ENCODE measurements around the gene HSPB7. TPM values are rescaled to one million over a fixed set of nuclear protein-coding genes. Genes with fewer than 3 reads are reported as not detected.

HSPB7 gene
- total and polyA plus RNA-seq, 4 donors, result 0.28 to 1.4 (median 0.35) TPM

DNA sequence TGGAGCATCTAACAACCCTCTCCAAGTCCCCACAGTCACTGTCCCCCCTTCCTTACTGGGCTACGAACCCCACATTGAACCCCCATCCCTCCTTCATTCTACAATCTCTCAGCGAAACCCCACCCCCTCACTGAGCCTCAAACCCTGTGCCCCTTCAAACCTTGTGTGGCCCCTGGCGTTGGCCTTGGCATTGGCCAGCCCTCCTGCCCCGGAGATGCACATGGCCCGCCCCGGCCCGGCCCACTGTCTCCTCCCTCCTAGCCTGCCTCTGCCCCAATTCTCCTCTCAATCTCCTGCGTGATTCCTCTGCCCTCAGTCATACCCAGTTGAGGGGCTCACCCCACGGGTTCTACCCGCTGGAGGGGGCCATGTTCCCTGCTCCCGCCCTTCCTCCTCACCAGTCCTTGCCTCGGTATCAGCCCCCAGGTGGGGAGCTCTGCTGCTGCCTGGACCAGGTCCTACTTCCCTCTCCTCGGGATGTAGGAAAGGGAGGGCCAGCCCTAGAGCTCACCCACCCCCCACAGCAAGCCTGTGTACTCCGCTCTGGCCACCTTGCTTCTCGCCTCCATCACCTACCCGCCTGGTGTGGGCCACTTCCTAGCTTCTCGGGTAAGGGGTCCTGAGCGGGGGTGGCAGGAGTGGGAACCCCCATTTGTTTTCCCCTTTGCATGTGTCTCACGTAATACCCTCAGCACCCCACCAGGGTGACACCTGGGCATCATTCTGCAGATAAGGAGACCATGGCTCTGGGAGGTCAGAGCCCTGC is 10.6 kb upstream of the HSPB7 start:
- Histone ChIP-seq H3K27me3 (ENCODE audit: control insufficient read depth in 4 of 4, insufficient read depth in 4 of 4, low read length in 3 of 4) (peaks cover 0 to 2% (median 0%) of the 10 kb centered on the region in 4 donors), H3K36me3 (ENCODE audit: control insufficient read depth in 4 of 4, insufficient read depth in 3 of 4, low read depth in 1 of 4, low read length in 3 of 4) (no peaks in the 10 kb centered on the region), H3K4me1 (ENCODE audit: control insufficient read depth in 4 of 4, insufficient read depth in 4 of 4, low read length in 3 of 4) (peaks cover under 1 to 12% (median 7%) of the 10 kb centered on the region in 4 donors), H3K9ac (ENCODE audit: low read depth in 1 of 2, low read length in 2 of 2) (no peak overlapping the region), H3K9me3 (ENCODE audit: control insufficient read depth in 4 of 4, low read length in 3 of 4) (no peaks in the 10 kb centered on the region), H3K4me3 (ENCODE audit: low read depth in 1 of 3, low read length in 3 of 3) (no peak overlapping the region), H3K27ac (ENCODE audit: low read depth in 1 of 2, low read length in 2 of 2) (no peak overlapping the region)
- DNase-seq (ENCODE audit: low spot score), result no peak
- TF ChIP-seq, protein P1, sequence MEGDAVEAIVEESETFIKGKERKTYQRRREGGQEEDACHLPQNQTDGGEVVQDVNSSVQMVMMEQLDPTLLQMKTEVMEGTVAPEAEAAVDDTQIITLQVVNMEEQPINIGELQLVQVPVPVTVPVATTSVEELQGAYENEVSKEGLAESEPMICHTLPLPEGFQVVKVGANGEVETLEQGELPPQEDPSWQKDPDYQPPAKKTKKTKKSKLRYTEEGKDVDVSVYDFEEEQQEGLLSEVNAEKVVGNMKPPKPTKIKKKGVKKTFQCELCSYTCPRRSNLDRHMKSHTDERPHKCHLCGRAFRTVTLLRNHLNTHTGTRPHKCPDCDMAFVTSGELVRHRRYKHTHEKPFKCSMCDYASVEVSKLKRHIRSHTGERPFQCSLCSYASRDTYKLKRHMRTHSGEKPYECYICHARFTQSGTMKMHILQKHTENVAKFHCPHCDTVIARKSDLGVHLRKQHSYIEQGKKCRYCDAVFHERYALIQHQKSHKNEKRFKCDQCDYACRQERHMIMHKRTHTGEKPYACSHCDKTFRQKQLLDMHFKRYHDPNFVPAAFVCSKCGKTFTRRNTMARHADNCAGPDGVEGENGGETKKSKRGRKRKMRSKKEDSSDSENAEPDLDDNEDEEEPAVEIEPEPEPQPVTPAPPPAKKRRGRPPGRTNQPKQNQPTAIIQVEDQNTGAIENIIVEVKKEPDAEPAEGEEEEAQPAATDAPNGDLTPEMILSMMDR (IDR thresholded peaks at IDR 0.05; ENCODE audit: low read depth, low read length, missing input control), result no peak
- TF ChIP-seq, protein P2, sequence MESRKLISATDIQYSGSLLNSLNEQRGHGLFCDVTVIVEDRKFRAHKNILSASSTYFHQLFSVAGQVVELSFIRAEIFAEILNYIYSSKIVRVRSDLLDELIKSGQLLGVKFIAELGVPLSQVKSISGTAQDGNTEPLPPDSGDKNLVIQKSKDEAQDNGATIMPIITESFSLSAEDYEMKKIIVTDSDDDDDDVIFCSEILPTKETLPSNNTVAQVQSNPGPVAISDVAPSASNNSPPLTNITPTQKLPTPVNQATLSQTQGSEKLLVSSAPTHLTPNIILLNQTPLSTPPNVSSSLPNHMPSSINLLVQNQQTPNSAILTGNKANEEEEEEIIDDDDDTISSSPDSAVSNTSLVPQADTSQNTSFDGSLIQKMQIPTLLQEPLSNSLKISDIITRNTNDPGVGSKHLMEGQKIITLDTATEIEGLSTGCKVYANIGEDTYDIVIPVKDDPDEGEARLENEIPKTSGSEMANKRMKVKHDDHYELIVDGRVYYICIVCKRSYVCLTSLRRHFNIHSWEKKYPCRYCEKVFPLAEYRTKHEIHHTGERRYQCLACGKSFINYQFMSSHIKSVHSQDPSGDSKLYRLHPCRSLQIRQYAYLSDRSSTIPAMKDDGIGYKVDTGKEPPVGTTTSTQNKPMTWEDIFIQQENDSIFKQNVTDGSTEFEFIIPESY (IDR thresholded peaks at IDR 0.05), result no peak
- TF ChIP-seq YY1 (IDR thresholded peaks at IDR 0.05) (no peak), FOXA2 (IDR thresholded peaks at IDR 0.05) (no peak), RXRA (IDR thresholded peaks at IDR 0.05) (no peak), EGR1 (IDR thresholded peaks at IDR 0.05; ENCODE audit: low read depth in 2 of 2) (no peak), RAD21 (IDR thresholded peaks at IDR 0.05) (no peak), HNF4G (IDR thresholded peaks at IDR 0.05) (no peak)
- 63% methylated on average over 19 of the region's 19 CpGs for WGBS

DNA sequence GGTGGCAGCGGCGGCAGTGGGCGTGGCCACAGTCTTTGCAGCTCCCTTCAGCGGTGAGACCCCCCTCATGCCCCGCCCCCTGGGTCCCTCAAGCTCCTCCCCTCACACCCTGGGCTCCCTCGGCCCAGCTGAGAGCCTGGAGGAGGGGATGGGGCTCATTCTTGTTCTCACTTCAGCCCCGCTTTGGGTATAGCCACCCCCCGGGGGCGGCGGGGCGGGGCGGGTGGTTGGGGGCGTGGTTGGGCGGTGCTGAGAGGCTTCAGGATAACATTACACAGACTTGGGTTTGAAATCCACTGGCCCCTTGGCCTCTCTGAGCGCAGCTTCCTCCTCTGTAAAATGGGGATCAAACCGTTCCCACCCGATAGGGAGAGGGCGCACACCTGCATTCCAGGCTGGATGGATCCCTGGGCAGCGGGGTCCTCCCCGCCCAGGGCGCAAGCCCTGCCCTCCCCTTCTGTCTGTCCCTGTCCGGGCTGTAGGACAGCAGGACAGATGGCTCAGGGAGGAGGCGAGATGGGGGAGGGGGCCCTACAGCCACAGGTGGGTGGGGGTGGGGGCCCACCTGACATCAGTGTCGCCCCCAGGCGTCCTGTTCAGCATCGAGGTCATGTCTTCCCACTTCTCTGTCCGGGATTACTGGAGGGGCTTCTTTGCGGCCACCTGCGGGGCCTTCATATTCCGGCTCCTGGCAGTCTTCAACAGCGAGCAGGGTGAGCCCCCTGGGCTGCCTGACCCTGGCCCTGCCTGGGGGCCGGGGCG is 9.1 kb upstream of the HSPB7 start:
- Histone ChIP-seq H3K4me3 (ENCODE audit: low read depth in 1 of 3, low read length in 3 of 3) (no peak overlapping the region), H3K4me1 (ENCODE audit: control insufficient read depth in 4 of 4, insufficient read depth in 4 of 4, low read length in 3 of 4) (peaks cover 3 to 20% (median 16%) of the 10 kb centered on the region in 4 donors), H3K27ac (ENCODE audit: low read depth in 1 of 2, low read length in 2 of 2) (no peak overlapping the region), H3K9me3 (ENCODE audit: control insufficient read depth in 4 of 4, low read length in 3 of 4) (no peaks in the 10 kb centered on the region), H3K9ac (ENCODE audit: low read depth in 1 of 2, low read length in 2 of 2) (no peak overlapping the region), H3K36me3 (ENCODE audit: control insufficient read depth in 4 of 4, insufficient read depth in 3 of 4, low read depth in 1 of 4, low read length in 3 of 4) (no peaks in the 10 kb centered on the region), H3K27me3 (ENCODE audit: control insufficient read depth in 4 of 4, insufficient read depth in 4 of 4, low read length in 3 of 4) (peaks cover 0 to 2% (median 0%) of the 10 kb centered on the region in 4 donors)
- WGBS, result 20% methylated on average over 33 of the region's 33 CpGs
- no peak for DNase-seq (ENCODE audit: low spot score)
- TF ChIP-seq, protein P3, sequence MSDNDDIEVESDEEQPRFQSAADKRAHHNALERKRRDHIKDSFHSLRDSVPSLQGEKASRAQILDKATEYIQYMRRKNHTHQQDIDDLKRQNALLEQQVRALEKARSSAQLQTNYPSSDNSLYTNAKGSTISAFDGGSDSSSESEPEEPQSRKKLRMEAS (IDR thresholded peaks at IDR 0.05), result no peak
- no peak for TF ChIP-seq GABPA (IDR thresholded peaks at IDR 0.05 in 1 of 2, conservative IDR thresholded peaks at IDR 0.05 in 1 of 2)
- no peak for TF ChIP-seq SP1 (IDR thresholded peaks at IDR 0.05)
- TF ChIP-seq, protein P4, sequence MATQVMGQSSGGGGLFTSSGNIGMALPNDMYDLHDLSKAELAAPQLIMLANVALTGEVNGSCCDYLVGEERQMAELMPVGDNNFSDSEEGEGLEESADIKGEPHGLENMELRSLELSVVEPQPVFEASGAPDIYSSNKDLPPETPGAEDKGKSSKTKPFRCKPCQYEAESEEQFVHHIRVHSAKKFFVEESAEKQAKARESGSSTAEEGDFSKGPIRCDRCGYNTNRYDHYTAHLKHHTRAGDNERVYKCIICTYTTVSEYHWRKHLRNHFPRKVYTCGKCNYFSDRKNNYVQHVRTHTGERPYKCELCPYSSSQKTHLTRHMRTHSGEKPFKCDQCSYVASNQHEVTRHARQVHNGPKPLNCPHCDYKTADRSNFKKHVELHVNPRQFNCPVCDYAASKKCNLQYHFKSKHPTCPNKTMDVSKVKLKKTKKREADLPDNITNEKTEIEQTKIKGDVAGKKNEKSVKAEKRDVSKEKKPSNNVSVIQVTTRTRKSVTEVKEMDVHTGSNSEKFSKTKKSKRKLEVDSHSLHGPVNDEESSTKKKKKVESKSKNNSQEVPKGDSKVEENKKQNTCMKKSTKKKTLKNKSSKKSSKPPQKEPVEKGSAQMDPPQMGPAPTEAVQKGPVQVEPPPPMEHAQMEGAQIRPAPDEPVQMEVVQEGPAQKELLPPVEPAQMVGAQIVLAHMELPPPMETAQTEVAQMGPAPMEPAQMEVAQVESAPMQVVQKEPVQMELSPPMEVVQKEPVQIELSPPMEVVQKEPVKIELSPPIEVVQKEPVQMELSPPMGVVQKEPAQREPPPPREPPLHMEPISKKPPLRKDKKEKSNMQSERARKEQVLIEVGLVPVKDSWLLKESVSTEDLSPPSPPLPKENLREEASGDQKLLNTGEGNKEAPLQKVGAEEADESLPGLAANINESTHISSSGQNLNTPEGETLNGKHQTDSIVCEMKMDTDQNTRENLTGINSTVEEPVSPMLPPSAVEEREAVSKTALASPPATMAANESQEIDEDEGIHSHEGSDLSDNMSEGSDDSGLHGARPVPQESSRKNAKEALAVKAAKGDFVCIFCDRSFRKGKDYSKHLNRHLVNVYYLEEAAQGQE (IDR thresholded peaks at IDR 0.05), result no peak
- TF ChIP-seq NR2F2 (IDR thresholded peaks at IDR 0.05), result no peak
- TF ChIP-seq, protein P2 (IDR thresholded peaks at IDR 0.05), result no peak
- TF ChIP-seq FOXA1 (IDR thresholded peaks at IDR 0.05), result no peak
- no peak for TF ChIP-seq JUND (IDR thresholded peaks at IDR 0.05)
- TF ChIP-seq HNF4A (conservative IDR thresholded peaks at IDR 0.05), result no peak
- TF ChIP-seq HNF4G (IDR thresholded peaks at IDR 0.05), result no peak
- TF ChIP-seq, protein P5, sequence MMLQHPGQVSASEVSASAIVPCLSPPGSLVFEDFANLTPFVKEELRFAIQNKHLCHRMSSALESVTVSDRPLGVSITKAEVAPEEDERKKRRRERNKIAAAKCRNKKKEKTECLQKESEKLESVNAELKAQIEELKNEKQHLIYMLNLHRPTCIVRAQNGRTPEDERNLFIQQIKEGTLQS (IDR thresholded peaks at IDR 0.05), result no peak
- TF ChIP-seq, protein P1 (IDR thresholded peaks at IDR 0.05; ENCODE audit: low read depth, low read length, missing input control), result no peak
- no peak for TF ChIP-seq FOXA2 (IDR thresholded peaks at IDR 0.05)
- TF ChIP-seq RXRA (IDR thresholded peaks at IDR 0.05), result no peak
